Medulla oblongata (tissue), 1 donor: ENCODE data around the gene DCDC1.

ENCODE experiments used
- DNase-seq: peaks from one replicate; pipeline ENCODE4 v3.0.0-alpha.2; 2015; ENCODE audit errors: extremely low spot score

DCDC1 gene

DNA sequence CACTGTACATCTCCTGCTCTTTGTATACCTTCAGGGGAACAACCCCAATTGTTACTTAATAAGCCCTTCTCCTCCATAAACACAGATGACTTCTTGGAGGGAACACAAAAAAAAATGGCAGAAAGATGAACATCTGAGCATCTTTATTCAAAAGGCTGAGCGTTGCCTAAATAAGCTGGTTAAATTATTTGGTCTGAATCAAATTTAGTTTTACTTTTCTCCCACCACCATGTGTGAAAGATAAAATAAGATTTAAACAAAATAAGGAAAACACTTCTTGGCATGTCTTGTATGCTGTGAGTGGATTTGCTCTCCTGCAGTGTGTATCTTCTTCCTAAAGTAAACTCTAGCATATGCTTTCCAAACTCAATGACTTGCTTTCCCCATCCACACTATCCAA lies 137.9 kb downstream of the DCDC1 start:
- no peak for DNase-seq

DNA sequence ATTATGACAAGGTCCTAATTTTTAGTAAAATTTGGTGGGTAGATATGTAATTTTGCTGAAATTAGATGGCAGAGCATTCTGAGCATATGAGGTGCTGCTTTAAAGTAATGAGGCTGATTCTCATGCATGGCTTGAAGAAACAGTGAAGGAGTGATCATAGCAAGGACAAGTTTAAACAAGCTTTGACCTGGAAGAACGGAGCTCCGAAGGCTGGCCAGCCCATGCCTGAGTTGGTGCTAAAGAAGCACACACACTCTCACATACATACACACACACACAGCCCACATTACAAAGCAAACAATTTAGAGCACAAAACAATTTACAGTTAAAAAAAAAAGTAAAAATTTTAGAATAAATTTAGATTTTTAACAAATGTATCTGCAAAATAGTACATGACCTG lies 150.7 kb downstream of the DCDC1 start:
- DNase-seq: no peak

DNA sequence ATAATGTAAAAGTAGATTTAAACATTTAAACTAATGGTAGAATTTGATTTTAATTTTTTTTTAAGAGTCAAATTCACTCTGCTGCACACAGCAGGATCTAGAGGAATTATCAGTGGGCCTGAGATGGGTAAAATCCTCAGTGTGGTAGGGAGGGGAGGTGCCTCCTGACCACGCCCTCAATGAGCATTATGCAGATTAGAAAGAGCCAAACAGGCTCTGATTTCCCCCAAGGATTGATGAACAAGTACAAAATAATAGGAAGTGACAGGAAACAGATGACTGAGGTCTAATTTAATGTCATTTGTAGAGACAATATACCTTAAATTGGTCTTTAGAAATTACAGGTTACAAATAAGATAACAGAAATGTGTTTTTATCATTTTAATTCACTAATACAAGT lies 155.2 kb downstream of the DCDC1 start:
- DNase-seq: no peak

- no peak for DNase-seq
These were observed 170.2 kb downstream of the DCDC1 start for GRCh38 chr11:31199378-31199777.

DNA sequence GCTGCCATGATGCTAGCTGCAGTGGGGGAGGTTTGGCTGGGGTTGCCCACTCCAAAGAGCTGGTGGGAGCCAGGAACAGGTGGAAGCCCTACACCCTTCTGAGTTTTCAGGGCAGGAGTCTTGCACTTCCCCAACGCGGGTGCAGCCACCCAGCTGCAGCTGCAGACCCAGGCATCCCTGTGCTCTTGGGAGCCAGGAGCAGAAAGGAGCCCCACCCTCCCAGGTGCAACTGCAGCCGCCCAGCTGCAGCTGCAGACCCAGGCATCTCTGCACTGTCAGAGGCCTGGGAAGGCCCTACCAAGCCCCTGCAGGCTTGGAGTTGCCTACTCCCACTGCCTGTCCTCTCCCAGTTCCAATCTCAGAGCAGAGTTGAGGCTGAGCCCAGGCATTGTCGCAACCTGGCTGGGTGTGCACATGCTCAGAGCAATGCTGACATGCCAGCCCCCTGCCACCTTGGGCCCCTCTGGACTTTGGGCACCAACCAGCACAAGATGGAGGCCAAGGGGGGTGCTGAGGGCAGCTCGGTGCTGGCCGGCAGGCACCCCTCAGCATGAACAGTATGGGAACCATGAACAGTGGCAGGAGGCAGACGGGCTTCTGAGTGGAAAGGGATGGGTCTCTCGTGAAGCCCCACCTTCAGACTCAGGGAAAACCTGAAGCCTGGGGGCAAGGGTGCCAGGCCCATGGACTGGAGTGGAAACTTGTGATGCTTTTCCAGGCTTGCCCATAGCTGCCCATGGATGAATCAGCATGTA lies 195.4 kb downstream of the DCDC1 start:
- DNase-seq: no peak

DNA sequence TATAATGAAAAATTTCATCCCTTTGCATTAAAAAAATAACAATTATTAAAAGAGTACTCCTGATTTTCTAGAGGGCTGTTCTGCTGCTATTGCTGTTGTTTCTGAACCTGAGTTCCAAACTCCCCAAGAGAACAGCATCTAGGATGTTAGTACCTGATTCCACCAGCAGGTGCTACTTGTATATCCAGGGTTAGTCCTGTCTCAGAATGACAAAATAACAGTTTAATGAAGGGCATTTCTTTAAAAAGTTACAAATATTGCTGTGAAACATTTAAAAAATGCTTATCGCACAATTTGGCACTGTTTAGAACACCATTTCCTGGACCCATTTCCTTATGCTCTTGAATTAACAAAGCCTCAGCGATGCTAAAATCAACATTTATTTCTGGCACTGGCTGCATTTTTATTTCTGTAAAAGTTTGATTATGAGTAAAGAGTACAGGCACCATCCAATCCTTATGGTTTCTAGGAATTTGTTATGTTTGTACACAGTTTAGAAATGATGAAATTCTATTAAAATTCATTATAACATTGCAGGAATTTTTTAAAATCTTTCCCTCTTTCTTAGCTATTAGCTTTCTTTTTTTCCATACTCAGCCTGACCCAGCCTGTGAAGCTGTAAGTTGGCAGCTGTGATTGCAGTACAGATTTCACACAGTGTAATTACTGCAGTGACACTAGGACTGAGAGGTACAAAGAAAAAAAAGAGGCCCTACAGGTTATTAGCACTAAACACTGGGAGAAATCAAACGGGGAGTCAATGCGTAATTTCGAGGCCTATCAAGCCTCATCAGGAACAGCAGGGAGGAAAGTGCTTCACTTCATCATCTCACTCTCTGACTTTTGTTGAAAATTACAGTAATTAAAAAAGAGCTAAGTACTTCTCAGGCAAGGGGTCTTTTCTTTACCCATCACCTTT lies 208.8 kb downstream of the DCDC1 start:
- no peak for DNase-seq

GRCh38 chr11:31150841-31151240 lies 218.7 kb downstream of the DCDC1 start:
- DNase-seq: no peak

DNA sequence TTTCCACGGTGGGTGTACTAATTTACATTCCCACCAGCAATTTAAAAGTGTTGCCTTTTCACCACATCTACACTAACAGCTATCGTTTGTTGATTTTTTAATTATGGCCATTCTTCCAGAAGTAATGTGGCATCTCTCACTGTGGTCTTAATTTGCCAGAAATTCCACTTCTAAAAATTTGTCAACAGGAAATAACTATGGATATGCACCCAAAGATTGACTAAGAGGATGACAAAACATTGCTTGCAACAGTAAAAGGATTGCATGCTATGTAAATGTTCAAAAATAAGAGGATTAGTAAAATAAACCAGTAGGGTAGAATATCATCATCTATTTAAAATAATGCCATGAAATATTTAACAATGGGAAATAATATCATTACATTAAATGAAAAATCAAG lies 219.5 kb downstream of the DCDC1 start:
- DNase-seq: no peak

DNA sequence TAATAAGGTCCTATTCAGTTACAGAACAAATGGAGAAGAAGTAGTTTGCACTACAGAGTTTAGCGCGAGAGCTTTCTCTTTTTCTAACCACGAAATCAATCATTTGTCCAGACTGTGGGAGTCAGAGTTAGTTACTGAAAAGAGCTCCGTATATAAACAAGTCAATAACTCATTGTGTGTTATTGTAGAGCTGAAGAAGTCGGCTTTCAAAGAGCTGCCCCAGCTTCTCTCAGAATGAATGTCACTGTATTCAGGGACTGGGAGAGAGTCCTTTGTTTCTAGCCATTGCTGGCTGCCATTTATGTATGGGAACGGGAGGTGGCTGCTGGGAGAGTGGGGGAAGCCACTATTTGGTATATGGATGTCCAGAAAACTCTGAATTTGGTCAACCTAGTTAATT lies 227.8 kb downstream of the DCDC1 start:
- DNase-seq: peak; percentile 81

DNA sequence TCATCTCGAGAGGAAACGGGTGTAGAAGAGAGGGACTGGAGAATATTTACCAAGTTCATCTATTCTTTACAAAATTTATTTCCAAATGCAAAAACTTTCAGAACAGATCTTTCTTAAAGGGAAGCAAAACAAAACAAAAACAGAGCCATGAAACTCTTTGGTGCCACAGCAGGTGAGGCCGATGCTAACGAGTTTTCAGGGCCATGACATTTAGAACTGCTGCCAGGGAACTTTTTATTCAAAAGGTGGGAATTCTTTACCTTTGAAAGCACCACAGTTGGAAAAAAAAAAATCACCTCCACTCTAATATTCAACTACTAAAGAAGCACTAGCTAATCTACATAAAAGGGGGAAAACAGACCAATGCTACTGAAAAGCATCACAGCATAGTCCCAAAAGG lies 230.1 kb downstream of the DCDC1 start:
- no peak for DNase-seq

- no peak for DNase-seq
These were observed 236.8 kb downstream of the DCDC1 start for GRCh38 chr11:31132531-31133421.

DNA sequence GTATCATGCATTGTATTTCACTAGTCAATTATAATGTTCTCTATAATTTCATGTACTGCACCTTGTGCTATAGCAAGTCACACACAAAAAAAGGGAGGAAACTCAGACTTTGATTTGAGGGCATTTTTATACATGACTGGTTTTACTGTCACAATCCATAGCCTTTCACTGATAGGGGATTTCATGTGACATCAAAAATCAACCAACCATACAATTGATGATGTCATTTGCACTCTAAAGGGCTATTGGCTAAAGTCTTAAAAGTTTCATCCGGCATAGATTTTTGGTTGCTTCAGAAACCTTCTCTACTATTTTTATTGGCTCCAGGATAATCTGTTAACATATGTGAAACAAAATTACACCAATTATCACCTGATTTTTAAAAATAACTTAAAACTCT lies 237.8 kb downstream of the DCDC1 start:
- no peak for DNase-seq

GRCh38 chr11:31127290-31127689 lies 242.2 kb downstream of the DCDC1 start:
- no peak for DNase-seq

DNA sequence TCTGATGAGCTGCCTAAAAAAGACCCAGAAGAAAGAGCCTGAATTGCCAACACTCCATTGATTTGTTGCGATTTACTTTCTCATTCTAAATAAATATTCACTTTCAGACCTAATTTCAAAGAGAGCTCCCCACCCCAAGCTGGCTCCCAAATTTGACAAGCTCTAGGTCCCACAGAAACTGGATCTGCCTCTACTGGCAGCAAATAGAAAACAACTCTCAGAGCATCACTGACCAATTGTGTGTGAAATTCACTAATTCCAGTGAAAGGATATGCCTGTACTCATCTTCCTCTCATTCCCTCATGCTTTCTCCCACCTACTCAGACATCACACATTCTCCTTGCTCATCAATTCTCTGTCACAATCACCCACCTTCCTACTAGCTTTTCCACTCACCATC lies 249.1 kb downstream of the DCDC1 start:
- no peak for DNase-seq

GRCh38 chr11:31118566-31118965 lies 251.0 kb downstream of the DCDC1 start:
- DNase-seq: no peak

GRCh38 chr11:31117038-31117437 lies 252.5 kb downstream of the DCDC1 start:
- DNase-seq: no peak

- no peak for DNase-seq
These were observed 255.1 kb downstream of the DCDC1 start for GRCh38 chr11:31114442-31114841.

GRCh38 chr11:31110830-31111229 lies 258.7 kb downstream of the DCDC1 start:
- DNase-seq: no peak

DNA sequence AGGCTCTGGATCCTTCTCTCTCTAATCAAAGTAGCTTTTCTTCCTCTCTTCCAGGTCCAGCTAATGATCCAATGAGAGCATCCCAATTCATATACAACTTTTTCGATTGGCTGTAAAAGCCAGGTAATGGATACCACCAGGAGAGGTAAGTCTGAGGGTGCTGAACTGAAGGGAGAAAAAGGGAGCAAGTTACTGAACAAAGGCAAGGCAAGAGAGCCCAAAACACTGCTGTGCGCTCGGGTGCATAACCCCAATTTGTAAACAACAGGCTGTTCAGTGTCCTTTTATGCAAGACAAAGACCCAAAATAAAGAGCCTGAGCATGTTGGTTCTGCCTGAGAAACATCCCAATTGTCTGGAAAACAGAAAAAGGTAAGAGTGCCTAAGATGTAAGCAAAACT lies 260.1 kb downstream of the DCDC1 start:
- DNase-seq: no peak

- no peak for DNase-seq
These were observed 261.9 kb downstream of the DCDC1 start for GRCh38 chr11:31107649-31108048.

DNA sequence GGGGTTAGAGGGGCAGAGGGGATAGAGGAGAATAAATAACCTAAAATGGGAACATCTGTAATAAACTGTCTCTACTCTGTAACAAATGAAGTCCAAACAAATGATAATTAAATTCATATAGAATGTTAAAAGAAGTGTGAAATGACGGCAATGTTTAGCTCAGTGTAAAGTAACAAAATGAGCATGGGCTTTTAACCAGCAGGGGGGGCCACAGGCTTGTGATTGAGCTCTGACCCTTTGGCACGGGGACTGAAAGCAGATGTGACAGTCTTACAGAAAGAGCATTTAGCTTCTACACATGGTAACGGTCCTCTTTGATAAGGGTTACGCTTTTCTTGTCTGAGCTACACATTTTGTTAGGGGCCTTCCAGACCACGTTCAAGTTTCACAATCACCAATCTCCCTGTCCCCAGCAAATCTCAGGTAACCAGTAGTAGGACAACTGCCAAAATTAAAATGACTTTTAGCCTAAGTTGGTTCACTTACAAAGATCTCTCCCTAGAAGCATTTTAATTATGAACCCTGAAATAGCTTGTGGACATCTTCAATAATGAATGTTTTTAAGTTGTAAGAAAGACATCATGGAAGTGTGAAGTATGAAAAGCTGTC lies 262.5 kb downstream of the DCDC1 start:
- DNase-seq: peak; percentile 80

DNA sequence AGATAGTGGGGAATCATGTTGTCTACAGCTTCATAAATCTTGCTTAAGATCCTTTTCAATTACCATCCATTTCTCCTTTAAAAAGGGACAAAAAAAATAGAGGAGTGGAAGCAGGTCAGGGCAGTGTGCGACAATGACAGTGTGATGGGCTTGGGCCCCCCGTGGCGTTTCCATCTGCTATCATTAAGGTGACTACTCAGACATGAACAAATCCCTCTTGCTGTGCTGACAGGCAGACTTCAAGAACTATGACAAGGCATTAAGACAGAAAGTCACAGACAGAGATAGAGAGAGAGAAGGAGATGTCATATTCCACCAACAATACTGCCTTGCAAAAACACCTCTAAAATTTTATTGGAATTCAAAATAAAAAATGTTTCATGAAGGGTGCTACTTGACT lies 263.2 kb downstream of the DCDC1 start:
- DNase-seq: no peak
